Stimulated activated CD4-positive, alpha-beta T cell treated with anti-CD3 and anti-CD28 coated beads, Interleukin-1b, Interleukin-23, amount 100 ng/mL, for 4 hours (primary cell): Measurements from ENCODE around the gene SLC5A12.

Source experiments
- DNase-seq, 2 donors: peaks; one replicate each; pipeline ENCODE4 v3.0.0-alpha.2; 2020; ENCODE audit warnings: low read depth in 2 of 2

Gene SLC5A12, protein sequence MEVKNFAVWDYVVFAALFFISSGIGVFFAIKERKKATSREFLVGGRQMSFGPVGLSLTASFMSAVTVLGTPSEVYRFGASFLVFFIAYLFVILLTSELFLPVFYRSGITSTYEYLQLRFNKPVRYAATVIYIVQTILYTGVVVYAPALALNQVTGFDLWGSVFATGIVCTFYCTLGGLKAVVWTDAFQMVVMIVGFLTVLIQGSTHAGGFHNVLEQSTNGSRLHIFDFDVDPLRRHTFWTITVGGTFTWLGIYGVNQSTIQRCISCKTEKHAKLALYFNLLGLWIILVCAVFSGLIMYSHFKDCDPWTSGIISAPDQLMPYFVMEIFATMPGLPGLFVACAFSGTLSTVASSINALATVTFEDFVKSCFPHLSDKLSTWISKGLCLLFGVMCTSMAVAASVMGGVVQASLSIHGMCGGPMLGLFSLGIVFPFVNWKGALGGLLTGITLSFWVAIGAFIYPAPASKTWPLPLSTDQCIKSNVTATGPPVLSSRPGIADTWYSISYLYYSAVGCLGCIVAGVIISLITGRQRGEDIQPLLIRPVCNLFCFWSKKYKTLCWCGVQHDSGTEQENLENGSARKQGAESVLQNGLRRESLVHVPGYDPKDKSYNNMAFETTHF

DNA sequence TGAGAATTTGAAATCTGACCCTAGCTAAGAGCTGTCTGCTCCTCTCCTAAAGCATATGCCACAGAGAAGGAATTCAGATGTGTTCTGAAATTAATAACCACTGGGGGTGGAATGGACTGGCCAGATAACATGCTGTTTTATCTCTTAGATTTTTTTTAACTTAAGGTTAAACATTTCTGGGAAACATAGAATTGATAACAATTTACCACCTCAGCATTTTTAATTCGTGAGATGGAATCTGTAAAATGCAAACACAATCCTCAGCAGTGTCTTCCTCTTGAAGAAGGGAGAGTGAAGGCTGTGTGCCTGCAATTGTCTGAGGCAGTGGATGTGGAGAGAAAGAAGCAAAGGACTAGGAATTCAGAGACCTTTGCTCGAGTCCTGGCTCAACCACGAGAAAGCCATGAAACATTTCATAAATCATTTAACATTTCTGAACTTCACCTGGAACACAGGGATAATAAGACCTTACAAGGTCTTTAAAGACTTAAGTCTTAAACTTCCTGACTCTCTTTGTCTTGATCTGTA, at the start of gene SLC5A12:
SLC5A12 (minus strand) TSS at position 113 of the 528 bp plus-strand sequence. CDS start 346 bp downstream, outside the sequence.
- DNase-seq: no peak

DNA sequence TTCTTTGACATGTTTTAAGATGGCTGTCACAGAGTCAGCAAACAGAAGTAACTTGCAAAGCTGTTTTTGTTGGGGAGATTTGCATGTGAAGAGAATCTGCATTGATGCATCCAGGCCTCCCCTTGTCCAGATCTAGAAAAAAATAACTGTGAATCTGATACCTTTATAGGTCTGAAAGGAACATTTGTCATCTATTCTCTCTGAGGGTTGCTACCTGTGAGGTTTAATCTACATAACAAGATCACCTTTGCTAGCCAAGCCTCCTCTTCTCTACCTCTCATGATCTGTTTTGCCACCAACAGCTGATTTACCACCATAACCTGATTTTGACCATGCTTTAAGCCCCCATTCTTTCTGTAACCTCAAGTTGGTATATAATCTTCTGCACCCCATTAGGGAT, 47.2 kb upstream of the SLC5A12 start:
- DNase-seq: no peak

DNA sequence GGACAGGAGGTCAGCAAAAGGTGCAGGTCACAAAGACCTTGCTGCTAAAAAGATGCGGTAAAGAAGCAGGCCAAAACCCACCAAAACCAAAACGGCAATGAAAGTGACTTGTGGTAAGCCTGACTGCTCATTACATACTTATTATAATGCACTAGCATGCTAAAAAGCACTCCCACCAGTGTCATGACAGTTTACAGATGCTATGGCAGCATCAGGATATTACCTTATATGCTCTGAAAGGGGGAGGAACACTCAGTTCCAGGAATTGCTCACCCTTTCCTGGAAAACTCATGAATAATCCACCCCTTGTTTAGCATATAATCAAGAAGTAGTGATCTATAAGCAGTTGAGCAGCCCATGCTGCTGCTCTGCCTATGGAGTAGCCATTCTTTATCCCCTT, 45.2 kb upstream of the SLC5A12 start:
- DNase-seq: no peak

DNA sequence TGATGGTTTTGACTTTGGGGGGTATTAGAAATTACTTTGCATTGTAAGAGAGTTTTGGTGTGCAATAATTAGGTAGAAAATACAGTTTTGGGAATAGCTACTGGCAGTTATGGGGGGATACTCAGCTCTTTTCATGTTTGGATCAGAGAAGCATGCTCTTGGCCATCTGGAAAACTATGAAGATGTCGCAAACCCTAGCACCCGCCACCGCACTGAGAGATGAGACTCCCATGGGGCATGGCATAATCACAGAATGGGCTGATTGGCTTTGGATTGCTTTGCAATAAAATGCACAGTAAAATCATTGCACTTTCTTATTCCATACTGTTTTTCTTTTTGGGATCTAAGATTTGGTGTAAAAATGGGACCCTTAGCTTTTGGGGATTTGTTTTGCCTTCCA, 43.5 kb upstream of the SLC5A12 start:
- DNase-seq: no peak

DNA sequence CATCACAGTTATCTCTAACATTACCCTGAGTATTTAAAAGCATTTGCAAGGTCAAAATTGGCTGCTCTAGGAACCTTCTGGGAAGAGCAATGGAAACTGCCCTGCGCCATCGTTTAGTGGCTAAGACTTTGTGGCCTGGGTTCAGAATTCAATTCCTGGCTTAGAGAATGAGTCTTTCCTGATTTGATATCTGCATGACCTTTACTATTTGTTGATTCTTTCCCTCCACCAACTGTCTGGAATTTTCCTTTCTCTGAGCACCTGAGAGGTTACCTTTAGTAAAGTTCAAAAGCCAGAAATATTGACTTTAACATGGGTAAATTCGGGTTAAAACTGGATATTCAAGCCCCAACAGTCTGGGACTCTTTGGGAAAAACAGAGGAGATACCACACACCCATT, 43.0 kb upstream of the SLC5A12 start:
- DNase-seq: no peak

DNA sequence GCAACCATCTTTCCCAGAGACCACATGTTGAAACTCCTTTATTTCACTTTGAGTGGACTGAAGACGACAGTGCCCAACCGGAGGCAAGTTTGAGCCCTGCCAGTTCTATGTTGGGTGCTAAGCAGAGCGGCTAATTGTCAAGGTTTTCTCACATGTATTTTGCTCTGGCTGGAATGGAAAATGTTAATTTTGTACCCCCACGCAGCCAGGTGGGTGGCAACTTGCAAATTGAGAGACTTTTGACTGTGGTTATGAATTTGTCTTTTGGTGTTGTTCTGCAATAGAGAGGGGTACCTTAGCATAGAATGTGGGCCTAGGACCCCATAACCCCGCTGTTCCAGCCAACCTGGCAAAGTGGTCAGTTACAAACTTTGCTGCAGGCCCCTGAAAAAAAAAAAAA, 42.5 kb upstream of the SLC5A12 start:
- no peak for DNase-seq

DNA sequence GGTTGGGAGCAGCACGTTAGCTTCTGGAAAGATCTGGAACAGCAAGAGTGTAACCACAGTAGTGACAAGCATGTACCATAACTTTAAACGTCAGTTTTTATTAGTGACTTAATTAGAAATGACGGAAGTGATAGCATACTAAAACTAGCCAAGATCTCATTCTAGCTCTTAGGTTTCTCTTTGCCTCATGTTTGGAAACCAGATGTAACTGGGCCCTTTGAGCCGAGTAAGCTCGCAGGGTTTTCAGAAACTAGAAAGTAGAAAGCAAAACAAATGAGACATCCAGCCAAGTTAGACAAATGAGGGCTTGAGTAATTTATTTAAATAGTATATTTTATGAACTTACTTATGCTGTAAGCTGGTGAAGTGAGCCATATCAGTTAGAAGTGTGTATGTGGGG, 40.2 kb upstream of the SLC5A12 start:
- DNase-seq: no peak

DNA sequence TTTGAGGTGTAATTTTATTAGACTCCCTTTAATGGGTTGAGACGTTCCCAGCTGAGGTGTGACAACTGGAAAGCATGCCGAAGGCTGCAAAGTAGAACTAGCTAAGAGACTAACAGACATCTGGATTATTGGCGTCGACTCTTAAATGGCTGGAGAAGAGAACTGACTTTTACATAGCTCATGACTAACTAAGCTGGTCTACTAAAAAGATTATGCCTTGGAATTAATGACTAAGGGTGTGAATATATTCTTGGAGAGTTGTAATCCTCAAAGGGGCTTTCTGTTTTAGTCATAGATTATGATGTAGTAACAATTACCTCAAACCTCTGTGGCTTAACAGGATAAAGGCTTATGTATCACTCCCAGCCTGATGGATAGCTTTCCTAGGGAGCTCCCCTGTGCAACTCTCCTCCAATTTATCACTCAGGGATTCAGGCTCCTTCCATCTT, 39.5 kb upstream of the SLC5A12 start:
- DNase-seq: no peak

DNA sequence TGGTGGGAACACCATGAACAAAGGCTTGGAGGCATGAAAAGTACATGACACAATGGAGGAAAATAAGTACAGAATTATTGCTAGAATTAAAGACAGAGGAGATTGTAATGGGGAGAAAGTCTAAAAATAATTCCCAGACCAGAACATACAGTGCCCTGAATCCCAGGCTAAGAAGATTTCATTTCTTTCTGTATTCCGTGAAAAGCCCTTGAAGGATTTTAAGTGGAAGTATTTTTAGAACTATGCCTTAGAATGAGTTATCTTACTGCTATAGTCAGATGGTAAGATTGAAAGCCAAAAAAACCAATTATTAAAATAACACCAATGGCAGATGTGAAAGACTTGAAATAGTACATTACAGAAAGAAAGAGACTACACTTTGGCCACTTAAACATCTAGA, 36.1 kb upstream of the SLC5A12 start:
- DNase-seq: no peak

DNA sequence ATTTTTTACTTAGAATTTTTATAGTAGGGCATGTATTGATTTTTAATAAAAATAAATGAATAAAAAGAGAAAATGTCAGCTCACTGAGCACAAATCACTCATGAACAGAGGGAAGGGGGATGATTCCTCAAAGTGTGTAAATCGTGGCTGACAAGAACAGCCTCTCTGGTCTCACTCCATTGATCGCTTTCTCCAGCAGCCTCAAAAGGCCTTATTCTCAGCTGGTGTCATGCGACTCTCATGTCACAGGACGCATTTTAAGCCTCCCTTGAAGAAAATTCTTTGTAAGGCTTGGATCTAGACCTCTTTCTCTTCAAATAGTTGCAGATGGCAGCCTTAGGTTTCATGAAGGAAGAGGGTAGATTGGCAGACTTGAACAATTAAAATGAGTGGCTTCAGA, 33.9 kb upstream of the SLC5A12 start:
- DNase-seq: no peak

DNA sequence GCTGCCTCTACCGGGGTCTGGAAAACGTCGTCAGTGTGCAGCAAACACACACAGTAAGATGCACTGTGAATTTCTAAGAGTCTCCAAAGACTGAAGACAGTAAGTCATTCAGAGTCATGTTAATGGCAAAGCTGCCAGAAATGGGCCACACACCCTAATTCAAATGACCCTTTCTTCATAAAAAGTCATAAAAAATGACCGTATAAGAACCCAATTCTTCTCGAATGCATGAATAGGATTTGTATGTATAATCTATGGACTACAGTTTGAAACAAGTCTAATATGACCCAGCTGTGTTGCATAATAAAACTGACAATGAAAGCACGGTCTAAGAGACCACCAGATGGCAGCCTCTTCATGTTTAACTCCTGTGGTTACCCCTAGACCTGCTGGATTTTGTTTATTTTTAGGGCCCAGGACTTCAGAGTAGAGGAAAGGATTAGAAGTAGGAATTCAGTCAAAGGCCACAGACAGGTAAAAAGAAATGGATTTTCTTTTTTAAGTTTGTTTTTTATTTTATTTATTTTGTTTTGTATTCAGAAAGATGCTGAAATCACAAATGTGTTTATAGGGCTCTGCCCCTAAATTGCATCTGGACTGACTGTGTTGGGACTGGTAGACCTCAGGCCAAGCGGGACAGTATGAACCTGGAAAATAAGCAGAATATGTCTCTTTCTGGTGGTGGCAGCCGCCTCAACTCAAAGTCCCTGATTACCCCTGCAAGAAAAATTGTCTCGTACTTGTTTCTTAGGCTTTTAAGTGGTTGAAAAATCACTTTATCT, 32.1 kb upstream of the SLC5A12 start:
- no peak for DNase-seq

DNA sequence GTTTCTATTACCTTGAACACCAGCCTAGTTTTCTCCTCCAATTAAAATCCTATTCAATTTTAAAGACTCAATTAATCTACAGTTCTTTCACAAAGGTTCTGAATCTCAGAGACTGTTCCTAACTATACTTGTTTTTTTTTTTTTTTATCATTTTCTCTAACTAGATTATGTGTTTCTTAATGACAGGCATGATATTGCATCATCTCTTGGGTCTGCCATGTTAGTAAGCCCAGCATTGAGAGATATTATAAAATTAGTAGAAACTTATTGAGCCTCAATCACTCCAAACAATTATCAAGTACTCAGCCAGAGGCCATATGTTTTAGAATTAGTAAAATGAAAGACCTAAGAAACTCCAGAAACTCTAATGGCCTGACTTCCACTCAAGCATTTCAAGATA, 28.1 kb upstream of the SLC5A12 start:
- no peak for DNase-seq

DNA sequence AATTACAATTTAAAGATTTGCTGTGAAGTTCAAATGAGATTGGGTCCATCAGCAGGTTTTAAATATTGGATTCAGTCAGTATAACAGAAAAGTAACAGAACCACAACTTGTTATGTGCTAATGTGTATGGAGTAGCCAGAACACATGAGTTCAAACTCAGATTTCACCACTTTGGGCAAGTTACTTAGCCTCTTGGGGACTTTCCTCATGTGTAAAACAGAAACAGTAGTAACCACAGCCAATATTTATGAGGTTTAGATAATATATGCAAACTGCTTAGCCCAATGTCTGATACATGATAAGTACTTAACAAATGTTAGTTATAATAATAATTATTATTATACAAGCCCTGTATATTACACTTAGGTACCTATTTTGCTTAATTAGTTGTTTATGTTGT, 21.8 kb upstream of the SLC5A12 start:
- no peak for DNase-seq

DNA sequence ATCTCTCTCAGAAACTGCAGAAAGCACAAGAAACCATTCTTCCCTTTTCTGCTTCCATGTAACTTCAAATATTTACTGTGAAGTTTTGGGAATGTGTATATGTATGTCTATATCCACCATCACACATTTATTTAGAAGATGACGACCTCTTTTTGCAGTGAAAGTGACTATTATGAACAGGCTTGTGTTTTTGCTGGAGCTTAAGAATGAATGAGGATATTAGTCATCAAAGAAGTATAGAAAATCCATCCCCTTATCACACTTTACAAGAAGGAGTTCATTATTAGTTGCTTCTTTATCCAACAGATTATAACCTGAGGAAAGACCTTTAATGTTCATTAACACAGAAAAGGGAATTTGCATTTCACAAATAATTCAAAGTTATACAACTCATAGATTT, 21.1 kb upstream of the SLC5A12 start:
- no peak for DNase-seq

DNA sequence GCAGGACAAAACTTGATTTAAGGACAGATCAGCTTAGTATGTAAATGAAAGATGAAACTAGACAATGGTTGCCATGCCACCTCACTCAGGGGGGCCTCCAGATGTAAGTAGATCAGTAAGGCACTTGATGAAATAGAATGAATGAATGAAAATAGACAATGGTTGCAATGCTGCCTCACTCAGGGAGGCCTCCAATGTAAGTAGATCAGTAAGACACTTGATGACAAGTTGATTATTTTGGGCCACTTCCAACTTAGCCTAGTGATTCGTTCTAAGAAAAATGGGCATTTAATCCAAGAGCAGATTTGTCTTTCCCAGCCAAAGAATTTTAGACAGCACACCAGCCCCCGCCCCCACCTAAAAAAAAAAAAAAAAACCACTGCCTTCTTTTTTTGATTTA, 19.2 kb upstream of the SLC5A12 start:
- DNase-seq: no peak

DNA sequence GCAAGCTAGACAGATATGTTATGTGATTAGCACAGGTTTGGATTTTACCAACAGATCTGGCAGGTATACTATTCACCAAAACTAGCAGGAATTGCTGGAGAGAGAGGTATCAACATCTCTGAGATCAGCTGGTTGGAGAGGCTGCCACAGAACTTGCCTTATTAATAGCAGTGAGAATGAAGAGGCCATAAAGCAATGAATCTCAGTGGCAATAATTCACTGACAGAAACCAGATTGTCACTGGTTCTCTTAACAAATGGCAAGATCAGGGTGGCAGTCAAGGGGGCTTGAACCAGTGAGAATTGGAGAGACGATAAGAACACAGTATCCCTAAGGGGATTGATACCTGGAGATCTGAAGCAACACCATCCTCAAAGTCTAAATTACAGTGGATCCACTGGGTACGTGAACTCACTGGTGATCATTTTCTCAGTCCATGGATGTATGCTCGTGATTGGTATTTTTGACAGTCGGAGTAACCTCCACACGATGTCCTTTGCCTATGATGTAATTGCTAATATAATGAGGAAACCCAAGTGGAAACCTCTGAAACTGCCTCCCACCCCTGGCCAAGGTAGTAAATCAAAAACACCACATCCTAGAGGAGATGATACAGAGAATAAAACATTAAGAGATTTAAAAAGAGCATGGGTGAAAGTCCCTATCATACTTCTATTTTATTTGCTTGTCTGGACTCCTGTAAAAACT, 17.7 kb upstream of the SLC5A12 start:
- no peak for DNase-seq

DNA sequence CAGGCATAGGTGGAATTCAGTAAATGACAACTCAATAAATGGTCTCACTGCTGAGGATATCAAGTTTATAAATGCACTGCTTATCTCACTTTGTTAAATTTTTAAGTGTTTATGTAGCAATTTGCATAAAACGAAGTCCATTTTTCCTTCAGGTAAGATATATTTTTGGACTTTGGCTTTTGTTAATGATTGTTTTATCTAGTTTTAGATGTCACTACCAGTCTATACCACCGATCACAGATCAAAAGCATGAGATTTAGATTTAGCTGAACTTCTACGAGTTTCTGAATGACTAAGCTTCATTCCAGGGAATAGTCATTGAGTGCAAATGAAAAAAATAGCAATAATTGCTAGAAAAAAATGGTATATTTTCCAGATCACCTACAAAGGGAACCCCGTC, 12.8 kb upstream of the SLC5A12 start:
- DNase-seq: no peak

DNA sequence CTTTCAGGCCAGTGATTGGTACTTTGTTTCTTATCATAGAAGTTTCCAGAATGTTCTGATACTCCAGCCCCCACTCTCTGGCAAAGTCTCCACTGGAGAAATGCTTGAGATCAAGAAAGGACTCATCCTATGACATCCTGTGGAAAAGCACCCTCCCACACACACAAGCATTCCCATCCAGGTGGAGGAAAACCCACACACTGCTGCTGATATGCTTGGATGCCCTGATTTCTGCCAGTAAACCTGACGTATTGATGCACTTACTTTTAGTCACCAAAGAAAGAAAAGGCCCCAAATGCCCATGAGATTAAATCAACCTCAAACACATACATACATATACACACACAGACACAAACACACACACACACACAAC, 9.2 kb upstream of the SLC5A12 start:
- no peak for DNase-seq

DNA sequence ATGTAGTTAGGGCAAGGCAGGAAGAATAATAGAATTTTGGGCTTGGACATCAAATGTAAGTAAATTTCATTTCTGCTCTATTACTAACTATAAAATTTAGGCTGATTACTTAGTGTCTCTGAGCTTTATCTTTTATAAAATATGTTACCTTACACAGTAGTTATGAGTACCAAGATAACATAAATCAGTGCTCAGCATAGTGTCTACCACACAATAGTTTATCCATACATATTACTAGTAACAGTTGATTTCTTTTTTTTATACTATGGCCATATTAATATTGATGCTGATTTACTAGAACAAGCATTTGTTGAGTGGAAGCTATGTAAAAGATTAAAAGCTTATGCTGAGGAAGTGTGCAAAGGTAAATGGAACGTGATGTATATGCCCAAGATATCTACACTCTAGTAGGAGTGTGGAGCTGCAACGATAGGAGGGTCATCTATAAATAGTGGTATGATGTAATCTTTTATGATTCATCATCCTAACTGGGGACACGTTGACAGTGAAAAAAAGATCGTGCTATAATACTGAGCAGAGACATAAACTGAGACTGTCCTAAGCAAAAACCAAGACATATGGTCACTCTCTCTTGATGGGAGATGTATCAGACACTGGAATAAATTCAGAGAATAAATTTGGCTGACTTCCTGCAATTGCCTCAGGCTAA, 8.7 kb upstream of the SLC5A12 start:
- no peak for DNase-seq

DNA sequence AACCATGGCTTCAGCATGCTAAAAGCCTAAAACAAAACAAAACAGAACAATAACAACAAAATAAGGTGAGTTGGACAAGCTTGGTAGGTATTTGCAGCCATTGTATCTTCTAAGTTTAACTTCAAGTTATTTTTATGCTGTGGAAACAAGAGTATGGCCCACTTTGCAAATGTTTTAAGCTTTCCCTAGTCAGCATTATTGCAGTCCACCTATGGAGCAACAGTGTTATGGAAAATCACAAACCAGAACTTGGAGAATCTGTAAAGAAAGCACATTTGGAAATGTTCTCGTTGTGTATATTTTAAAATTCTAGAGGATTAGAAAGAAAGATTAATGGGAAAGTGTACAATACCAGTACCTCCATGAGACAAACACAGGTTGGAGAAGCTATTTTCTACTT, 7.4 kb upstream of the SLC5A12 start:
- DNase-seq: no peak

DNA sequence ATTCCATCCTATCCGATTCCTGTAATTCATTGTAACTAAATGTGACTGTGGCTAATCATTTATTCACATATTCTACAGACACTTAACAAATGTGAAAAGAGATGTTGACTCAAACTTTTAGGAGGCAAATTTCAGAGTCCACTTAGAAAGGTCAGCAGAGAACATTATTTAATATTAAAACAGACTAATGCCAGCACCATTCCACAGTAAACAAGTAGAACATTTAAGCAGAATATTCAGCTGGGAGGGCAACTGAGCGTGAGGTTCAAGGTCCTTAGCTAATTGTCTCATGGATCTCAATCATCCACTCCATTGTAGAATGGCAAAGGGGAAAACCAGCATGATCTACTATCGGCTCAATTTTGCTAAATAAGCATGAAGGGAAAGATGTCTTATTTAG, 5.1 kb upstream of the SLC5A12 start:
- DNase-seq: no peak
